H1 (cell line): ENCODE measurements around the gene SPANXN3. TPM values are rescaled to one million over a fixed set of nuclear protein-coding genes. Genes with fewer than 3 reads are reported as not detected.

Source experiments
- CTCF ChIA-PET: fragments of 300-600 bp; sonication (Branson Sonifier 250); formaldehyde crosslinking; loops from one replicate; lab custom pipeline; 2021; ENCODE audit not compliant: partially characterized antibody; lab: Charles Lee
- POLR2A ChIA-PET: fragments of 300-600 bp; sonication (Branson Sonifier 250); formaldehyde crosslinking; loops from one replicate; lab custom pipeline; 2021; ENCODE audit warnings: inconsistent platforms; ENCODE audit not compliant: partially characterized antibody; lab: Charles Lee
- DNase-seq, 2 experiments: peaks; one replicate each; pipeline versions ENCODE4 v3.0.0 to v3.0.0-alpha.2; 2010 to 2022; ENCODE audit warnings: low spot score in 2 of 2, low read depth in 1 of 2, mixed read lengths in 1 of 2
- FAIRE-seq: peaks from 2 replicates; lab custom pipeline; 2011; peaks lifted over from hg19 to GRCh38; lab: Jason Lieb, UNC
- H2AFZ ChIP-seq: 2 replicates; pipeline ENCODE4 v1.8.1; 2012; ENCODE audit warnings: low read length, inconsistent platforms
- H2AK5ac ChIP-seq: 2 replicates; pipeline ENCODE4 v1.6.1; 2013; ENCODE audit warnings: low read depth, low read length
- H2BK120ac ChIP-seq: replicated peaks from 2 replicates; pipeline ENCODE3; 2013; ENCODE audit warnings: low read depth, low read length, inconsistent platforms
- H2BK12ac ChIP-seq: 2 replicates; pipeline ENCODE4 v1.6.1; 2013; ENCODE audit warnings: low read depth, low read length
- H2BK15ac ChIP-seq: 2 replicates; pipeline ENCODE4 v1.6.1; 2013; ENCODE audit warnings: low read length
- H2BK20ac ChIP-seq: 2 replicates; pipeline ENCODE4 v1.6.1; 2013; ENCODE audit warnings: low read length
- H2BK5ac ChIP-seq: 2 replicates; pipeline ENCODE4 v1.6.1; 2013; ENCODE audit warnings: low read depth, low read length
- H3K14ac ChIP-seq: 2 replicates; pipeline ENCODE4 v1.6.1; 2013; ENCODE audit warnings: inconsistent platforms; ENCODE audit not compliant: insufficient read length
- H3K18ac ChIP-seq: 2 replicates; pipeline ENCODE4 v1.6.1; 2013; ENCODE audit warnings: low read length; ENCODE audit errors: extremely low read depth
- H3K23ac ChIP-seq: 2 replicates; pipeline ENCODE4 v1.6.1; 2013; ENCODE audit warnings: inconsistent platforms; ENCODE audit not compliant: insufficient read length
- H3K23me2 ChIP-seq: 2 replicates; pipeline ENCODE4 v1.6.1; 2013; ENCODE audit warnings: low read depth, low read length
- H3K27ac ChIP-seq: 2 replicates; pipeline ENCODE4 v1.6.1; 2011; ENCODE audit warnings: low read depth, low read length, inconsistent platforms
- H3K27me3 ChIP-seq, 4 experiments: replicated peaks in 1 of 4; 1 replicate in 1 of 4; 2 replicates in 3 of 4; pipeline versions ENCODE4 v1.6.1 to v1.8.1; 2011 to 2013; ENCODE audit warnings: low read length in 3 of 4, mild to moderate bottlenecking in 3 of 4, inconsistent platforms in 2 of 4, mixed read lengths in 2 of 4, moderate library complexity in 1 of 4; ENCODE audit not compliant: control insufficient read depth in 3 of 4, insufficient read depth in 3 of 4; ENCODE audit errors: extremely low read depth in 1 of 4
- H3K36me3 ChIP-seq, 4 experiments: 2 replicates each; pipeline versions ENCODE4 v1.6.1 to v1.8.1; 2011 to 2013; ENCODE audit warnings: mild to moderate bottlenecking in 4 of 4, low read length in 3 of 4, moderate library complexity in 2 of 4, control low read depth in 1 of 4, inconsistent platforms in 1 of 4; ENCODE audit not compliant: insufficient read depth in 4 of 4, control insufficient read depth in 2 of 4
- H3K4ac ChIP-seq: replicated peaks from 2 replicates; pipeline ENCODE3; 2013; ENCODE audit warnings: low read length, low read depth, mixed read lengths, inconsistent platforms; ENCODE audit not compliant: insufficient read length
- H3K4me1 ChIP-seq, 4 experiments: replicated peaks in 1 of 4; 1 replicate in 1 of 4; 2 replicates in 3 of 4; pipeline versions ENCODE4 v1.6.1 to v1.8.1; 2011 to 2013; ENCODE audit warnings: low read length in 3 of 4, inconsistent platforms in 2 of 4, mixed read lengths in 1 of 4; ENCODE audit not compliant: insufficient read depth in 4 of 4, control insufficient read depth in 3 of 4
- H3K4me2 ChIP-seq, 2 experiments: 2 replicates each; pipeline versions ENCODE4 v1.6.1 to v1.8.1; 2011 to 2013; ENCODE audit warnings: low read depth in 2 of 2, low read length in 2 of 2, control low read depth in 1 of 2, inconsistent platforms in 1 of 2, mild to moderate bottlenecking in 1 of 2; ENCODE audit not compliant: insufficient read depth in 1 of 2
- H3K4me3 ChIP-seq, 4 experiments: fragments of 200-600, 300-600 bp in 1 of 4; sonication (generic), shearing (Covaris generic), sonication (Bioruptor Twin) in 1 of 4; 2 replicates each; pipeline versions ENCODE4 v1.5.1 to v1.8.1; 2011 to 2016; ENCODE audit warnings: low read length in 4 of 4, low read depth in 3 of 4, control low read depth in 2 of 4, inconsistent platforms in 2 of 4, mild to moderate bottlenecking in 2 of 4, mixed read lengths in 1 of 4, moderate library complexity in 1 of 4; ENCODE audit not compliant: insufficient read depth in 2 of 4; ENCODE audit errors: extremely low read depth in 1 of 4
- H3K56ac ChIP-seq: replicated peaks from 2 replicates; pipeline ENCODE3; 2013; ENCODE audit warnings: low read depth, mild to moderate bottlenecking, mixed read lengths, low read length, inconsistent platforms; ENCODE audit not compliant: insufficient read length
- H3K79me1 ChIP-seq: 2 replicates; pipeline ENCODE4 v1.6.1; 2013; ENCODE audit warnings: low read depth, low read length, control low read depth
- H3K79me2 ChIP-seq, 2 experiments: 2 replicates each; pipeline versions ENCODE4 v1.6.1 to v1.8.1; 2012 to 2013; ENCODE audit warnings: low read length in 2 of 2, mild to moderate bottlenecking in 2 of 2, inconsistent platforms in 1 of 2; ENCODE audit not compliant: insufficient read depth in 2 of 2, control insufficient read depth in 1 of 2
- H3K9ac ChIP-seq, 4 experiments: replicated peaks in 1 of 4; 1 replicate in 1 of 4; 2 replicates in 3 of 4; pipeline versions ENCODE4 v1.6.1 to v1.8.1; 2011 to 2013; ENCODE audit warnings: low read depth in 3 of 4, low read length in 3 of 4, control low read depth in 2 of 4, mild to moderate bottlenecking in 2 of 4, moderate library complexity in 2 of 4, inconsistent platforms in 1 of 4; ENCODE audit errors: extremely low read depth in 1 of 4
- H3K9me3 ChIP-seq, 2 experiments: 2 replicates each; pipeline versions ENCODE4 v1.6.1 to v1.8.1; 2012 to 2013; ENCODE audit warnings: mild to moderate bottlenecking in 2 of 2, moderate library complexity in 2 of 2, control low read depth in 1 of 2, inconsistent platforms in 1 of 2, low read depth in 1 of 2, low read length in 1 of 2, mixed read lengths in 1 of 2; ENCODE audit not compliant: insufficient read depth in 2 of 2
- H4K20me1 ChIP-seq, 2 experiments: replicated peaks in 1 of 2; 2 replicates each; pipeline versions ENCODE3 to v1.8.1; 2011 to 2013; ENCODE audit warnings: inconsistent platforms in 2 of 2, low read length in 2 of 2, mild to moderate bottlenecking in 1 of 2; ENCODE audit not compliant: insufficient read depth in 2 of 2, control insufficient read depth in 1 of 2
- H4K5ac ChIP-seq: 2 replicates; pipeline ENCODE4 v1.6.1; 2013; ENCODE audit warnings: low read length, low read depth, mixed read lengths, inconsistent platforms; ENCODE audit not compliant: insufficient read length
- H4K8ac ChIP-seq: 2 replicates; pipeline ENCODE4 v1.8.0; 2013; ENCODE audit warnings: mild to moderate bottlenecking, moderate library complexity, low read length, inconsistent platforms; ENCODE audit not compliant: insufficient read depth; ENCODE audit errors: extremely low read depth
- H4K91ac ChIP-seq: replicated peaks from 2 replicates; pipeline ENCODE3; 2013; ENCODE audit warnings: low read length, mixed read lengths, inconsistent platforms; ENCODE audit not compliant: insufficient read length
- TCF12 ChIP-seq: IDR thresholded peaks from 2 replicates; pipeline ENCODE4 v1.6.1; 2011; ENCODE audit warnings: low read depth, mild to moderate bottlenecking, low read length
- TEAD4 ChIP-seq: IDR thresholded peaks from 2 replicates; pipeline ENCODE4 v1.6.1; 2012; ENCODE audit warnings: low read depth, low read length, inconsistent platforms, mixed read lengths
- WGBS, 2 experiments: shearing (Covaris generic) in 1 of 2; methylation state at CpG; one replicate each; pipeline versions ENCODE4 v1.1.6 to v1.1.7; 2013 to 2015; ENCODE audit warnings: low lambda C conversion rate in 2 of 2, mixed read lengths in 2 of 2, inconsistent platforms in 1 of 2, low coverage in 1 of 2, missing lambda C conversion rate in 1 of 2; ENCODE audit not compliant: insufficient replicate concordance in 2 of 2, insufficient coverage in 1 of 2, insufficient read length in 1 of 2; ENCODE audit errors: extremely low coverage in 1 of 2, missing lambda C conversion rate in 1 of 2; 5-methylcytosine and 5-hydroxymethylcytosine counted together
- polyA plus RNA-seq, 7 experiments: library from polyadenylated mRNA; depleted of rRNA in 3 of 7; stranded (reverse) in 5 of 7; unstranded in 2 of 7; fragments of >200 nt in 5 of 7; fragments of 200-250 nt in 2 of 7; gene quantifications; 1 replicate in 5 of 7; 2 replicates in 1 of 7; 4 replicates in 1 of 7; pipeline versions ENCODE4 v1.2.1 to v1.2.3, GENCODE V29; 2011 to 2013; ENCODE audit warnings: missing spikeins in 2 of 7, mixed read lengths in 2 of 7
- total RNA-seq: library from RNA; stranded (reverse); fragmentation: NEBNext Ultra II Directional; extraction: Animal tissue kit (Norgen Biotek cat#: 25700); gene quantifications from 2 replicates; pipeline ENCODE4 v1.2.1, GENCODE V29; 2021

SPANXN3 gene
- total and polyA plus RNA-seq, 2 of the 8 experiments (the other 6 are each of a cell fraction or from before 2014, with no cell fraction given) = not detected

DNA sequence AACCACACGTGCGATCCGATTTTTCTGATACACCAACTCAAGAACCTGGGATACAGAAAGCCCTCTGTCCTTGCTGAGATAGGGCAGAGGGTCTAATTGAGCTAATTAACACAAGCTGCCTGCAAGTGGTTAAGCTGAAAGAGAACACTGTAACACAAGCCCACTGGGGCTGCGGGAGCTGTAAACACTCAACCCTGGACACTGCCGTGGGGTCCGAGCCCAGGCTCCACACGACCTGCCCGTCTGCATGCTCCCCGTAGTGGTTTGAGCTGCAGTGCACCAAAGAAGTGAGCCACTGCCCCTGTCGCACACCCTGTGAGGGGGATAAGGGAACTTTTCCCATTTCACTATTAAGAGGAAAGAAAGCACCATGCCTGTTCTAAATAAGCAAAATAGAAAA is 54.6 kb downstream of the SPANXN3 start:
- CTCF ChIA-PET = interaction anchor here (1.0 kb wide), 1 partner anchor 170 kb away, joined by 4 read pairs; no protein-coding TSS in a partner anchor
- Histone ChIP-seq H3K36me3 (no peaks in the 10 kb centered on the region), H4K20me1 (no peaks in the 10 kb centered on the region), H4K5ac (no peak overlapping the region), H3K79me1 (no peaks in the 10 kb centered on the region), H2BK15ac (no peak overlapping the region), H3K4me3 (no peak overlapping the region), H2AFZ (no peak overlapping the region), H3K9me3 (no peaks in the 10 kb centered on the region), H3K27ac (no peak overlapping the region), H3K56ac (no peak overlapping the region), H4K8ac (no peak overlapping the region), H3K79me2 (no peaks in the 10 kb centered on the region), H2BK20ac (no peak overlapping the region), H3K4me2 (no peak overlapping the region), H2BK120ac (no peak overlapping the region), H2BK5ac (no peak overlapping the region), H2BK12ac (no peak overlapping the region), H2AK5ac (no peak overlapping the region), H4K91ac (no peak overlapping the region), H3K27me3 (no peaks in the 10 kb centered on the region), H3K4ac (no peak overlapping the region), H3K4me1 (no peaks in the 10 kb centered on the region), H3K23me2 (no peaks in the 10 kb centered on the region), H3K23ac (no peak overlapping the region), H3K14ac (no peak overlapping the region), H3K9ac (no peak overlapping the region), H3K18ac (no peak overlapping the region)
- TF ChIP-seq TCF12 = no peak
- no peak for TF ChIP-seq TEAD4
- 87% methylated on average over 5 of the region's 10 CpGs; no CpG with 5 or more reads in 1 of the 2 experiments for WGBS, 2 experiments
- no peak for FAIRE-seq
- no peak for DNase-seq
- POLR2A ChIA-PET = no interaction called here
